Activated CD8-positive, alpha-beta memory T cell treated with anti-CD3 and anti-CD28 coated beads, Interleukin-2, amount 50 U/mL, for 4 hours (primary cell): Measurements from ENCODE around the gene IRF1.
A peak's percentile ranks its signal among the peaks of the same experiment; 100 is the strongest.

Experiments used
- DNase-seq: peaks from one replicate; pipeline ENCODE4 v3.0.0-alpha.2; 2020

IRF1 gene

GRCh38 chr5:132485641-132486317 lies 4.8 kb downstream of the IRF1 start:
- DNase-seq = peak; percentile 33

GRCh38 chr5:132484876-132485640 lies 5.5 kb downstream of the IRF1 start:
- peak; percentile 18 for DNase-seq

GRCh38 chr5:132484391-132484725 lies 6.2 kb downstream of the IRF1 start:
- DNase-seq = no peak

- DNase-seq = peak; percentile 17
Measured at GRCh38 chr5:132483661-132484390, 6.7 kb downstream of the IRF1 start.

- peak; percentile 16 for DNase-seq
Measured at GRCh38 chr5:132483101-132483500, 7.5 kb downstream of the IRF1 start.

GRCh38 chr5:132481596-132482211 lies 8.9 kb downstream of the IRF1 start:
- DNase-seq = peak; percentile 19

GRCh38 chr5:132480893-132481595 lies 9.5 kb downstream of the IRF1 start:
- DNase-seq = peak; percentile 23

- DNase-seq = peak; percentile 39
Measured at GRCh38 chr5:132480546-132480892, 10.1 kb downstream of the IRF1 start.

GRCh38 chr5:132480042-132480441 lies 10.5 kb downstream of the IRF1 start:
- peak; percentile 31 for DNase-seq

GRCh38 chr5:132479111-132479951 lies 11.2 kb downstream of the IRF1 start:
- DNase-seq = peak; percentile 19

- DNase-seq = no peak
Measured at GRCh38 chr5:132478366-132478871, 12.2 kb downstream of the IRF1 start.

- DNase-seq = peak; percentile 35
Measured at GRCh38 chr5:132477784-132478365, 12.7 kb downstream of the IRF1 start.

GRCh38 chr5:132476876-132477781 lies 13.4 kb downstream of the IRF1 start:
- peak; percentile 20 for DNase-seq

GRCh38 chr5:132475987-132476875 lies 14.3 kb downstream of the IRF1 start:
- DNase-seq = no peak

GRCh38 chr5:132475497-132475882 lies 15.1 kb downstream of the IRF1 start:
- no peak for DNase-seq

- no peak for DNase-seq
Measured at GRCh38 chr5:132474881-132475496, 15.6 kb downstream of the IRF1 start.

GRCh38 chr5:132474131-132474723 lies 16.3 kb downstream of the IRF1 start:
- no peak for DNase-seq

GRCh38 chr5:132473668-132474067 lies 16.9 kb downstream of the IRF1 start:
- DNase-seq = no peak
